GM15510 (cell line): ENCODE data around the gene DST.

Experiments
- POLR2A ChIP-seq: IDR thresholded peaks from 3 replicates; pipeline ENCODE4 v1.6.1; 2011; ENCODE audit warnings: borderline replicate concordance; ENCODE audit not compliant: insufficient read length; ENCODE audit errors: extremely low read depth

Gene DST

GRCh38 chr6:56450882-56451739, 191.6 kb downstream of the DST start:
- no peak for TF ChIP-seq POLR2A

- no peak for TF ChIP-seq POLR2A
Observed at GRCh38 chr6:56450376-56450775, 192.3 kb downstream of the DST start.

GRCh38 chr6:56448046-56448445, 194.6 kb downstream of the DST start:
- no peak for TF ChIP-seq POLR2A

- no peak for TF ChIP-seq POLR2A
Observed at GRCh38 chr6:56445818-56446217, 196.9 kb downstream of the DST start.

GRCh38 chr6:56444855-56445254, 197.8 kb downstream of the DST start:
- TF ChIP-seq POLR2A = no peak

- no peak for TF ChIP-seq POLR2A
Observed at GRCh38 chr6:56440551-56440981, 202.1 kb downstream of the DST start.

- no peak for TF ChIP-seq POLR2A
Observed at GRCh38 chr6:56437171-56437900, 205.4 kb downstream of the DST start.

GRCh38 chr6:56435754-56436153, 206.9 kb downstream of the DST start:
- no peak for TF ChIP-seq POLR2A

- TF ChIP-seq POLR2A = no peak
Observed at GRCh38 chr6:56435326-56435725, 207.4 kb downstream of the DST start.

GRCh38 chr6:56434606-56435005, 208.1 kb downstream of the DST start:
- no peak for TF ChIP-seq POLR2A

GRCh38 chr6:56433119-56433518, 209.6 kb downstream of the DST start:
- TF ChIP-seq POLR2A = no peak

GRCh38 chr6:56432194-56432593, 210.5 kb downstream of the DST start:
- no peak for TF ChIP-seq POLR2A

- no peak for TF ChIP-seq POLR2A
Observed at GRCh38 chr6:56430629-56431600, 211.8 kb downstream of the DST start.

- no peak for TF ChIP-seq POLR2A
Observed at GRCh38 chr6:56424542-56425083, 218.1 kb downstream of the DST start.

GRCh38 chr6:56424064-56424463, 218.6 kb downstream of the DST start:
- TF ChIP-seq POLR2A = no peak

GRCh38 chr6:56420296-56420695, 222.4 kb downstream of the DST start:
- no peak for TF ChIP-seq POLR2A
